ENCODE data around the gene GADD45GIP1.
"Not testable (repeated sequence)": the region's sequence is repeated elsewhere in the genome, so short reads cannot be mapped to it uniquely, and the experiment has no call there.

The GADD45GIP1 gene

GRCh38 chr19:12987781-12988180, 30.8 kb upstream of the GADD45GIP1 start:
- no peak for DNase-seq (ENCODE audit: low read depth)

GRCh38 chr19:12987190-12987589, 30.2 kb upstream of the GADD45GIP1 start:
- DNase-seq (ENCODE audit: low read depth) = no peak

DNA sequence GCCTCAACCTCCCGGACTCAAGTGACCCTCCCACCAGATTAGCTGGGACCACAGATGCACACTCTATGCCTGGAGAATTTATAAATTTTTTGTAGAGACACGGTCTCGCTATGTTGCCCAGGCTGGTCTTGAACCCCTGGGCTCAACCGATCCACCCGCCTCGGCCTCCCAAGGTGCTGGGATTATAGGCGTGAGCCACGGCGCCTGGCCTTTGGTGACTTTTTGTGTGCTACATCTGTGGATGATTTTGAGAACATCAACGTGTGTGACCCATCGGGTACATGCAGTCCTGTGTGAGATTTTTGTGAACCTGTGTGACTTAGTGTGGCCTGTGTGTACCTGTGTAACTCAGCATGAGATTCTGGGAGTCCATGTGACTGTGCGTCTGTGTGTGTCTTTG, 29.7 kb upstream of the GADD45GIP1 start:
- DNase-seq (ENCODE audit: low read depth) = no peak

- no peak for DNase-seq (ENCODE audit: low read depth)
These were observed 28.2 kb upstream of the GADD45GIP1 start for GRCh38 chr19:12985049-12985776.

GRCh38 chr19:12984683-12985048, 27.6 kb upstream of the GADD45GIP1 start:
- no peak for DNase-seq (ENCODE audit: low read depth)

- DNase-seq (ENCODE audit: low read depth) = no peak
These were observed 27.2 kb upstream of the GADD45GIP1 start for GRCh38 chr19:12984143-12984627.

- DNase-seq (ENCODE audit: low read depth) = no peak
These were observed 26.6 kb upstream of the GADD45GIP1 start for GRCh38 chr19:12983542-12984142.

DNA sequence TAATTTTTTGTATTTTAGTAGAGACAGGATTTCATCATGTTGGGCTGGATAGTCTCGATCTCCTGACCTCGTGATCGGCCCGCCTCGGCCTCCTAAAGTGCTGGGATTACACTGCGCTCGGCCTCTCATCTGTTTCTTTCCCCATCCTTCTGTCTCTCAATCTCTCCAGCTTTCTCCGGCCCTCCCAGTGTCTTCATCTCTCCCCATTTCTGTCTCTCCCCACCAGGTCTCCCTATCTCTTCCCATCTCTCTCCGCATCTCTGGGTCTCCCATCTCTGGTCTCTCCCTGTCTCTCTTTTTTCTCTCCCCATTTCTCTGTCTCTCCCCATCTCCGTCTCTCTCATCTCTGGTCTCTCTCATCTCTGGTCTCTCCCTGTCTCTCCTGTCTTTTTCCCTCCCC, 26.1 kb upstream of the GADD45GIP1 start:
- no peak for DNase-seq (ENCODE audit: low read depth)

DNA sequence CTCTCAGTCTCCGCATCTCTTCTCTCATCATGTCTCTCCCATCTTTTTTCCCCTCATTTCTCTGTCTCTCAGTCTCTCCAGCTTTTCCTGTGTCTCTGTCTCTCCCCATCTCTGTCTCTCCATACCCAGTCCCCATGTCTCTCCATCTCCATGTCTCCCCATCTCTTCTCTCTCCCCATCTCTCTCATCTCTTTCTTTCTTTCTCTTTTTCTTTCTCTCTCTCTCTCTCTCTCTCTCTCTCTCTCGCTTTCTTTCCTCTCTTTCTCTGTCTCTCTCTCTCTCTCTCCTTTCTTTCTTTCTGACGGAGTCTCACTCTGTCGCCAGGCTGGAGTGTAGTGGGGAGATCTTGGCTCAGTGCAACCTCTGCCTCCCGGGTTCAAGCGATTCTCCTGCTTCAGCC, 25.6 kb upstream of the GADD45GIP1 start:
- no peak for DNase-seq (ENCODE audit: low read depth)

- DNase-seq (ENCODE audit: low read depth) = no peak
These were observed 23.0 kb upstream of the GADD45GIP1 start for GRCh38 chr19:12979974-12980373.

DNA sequence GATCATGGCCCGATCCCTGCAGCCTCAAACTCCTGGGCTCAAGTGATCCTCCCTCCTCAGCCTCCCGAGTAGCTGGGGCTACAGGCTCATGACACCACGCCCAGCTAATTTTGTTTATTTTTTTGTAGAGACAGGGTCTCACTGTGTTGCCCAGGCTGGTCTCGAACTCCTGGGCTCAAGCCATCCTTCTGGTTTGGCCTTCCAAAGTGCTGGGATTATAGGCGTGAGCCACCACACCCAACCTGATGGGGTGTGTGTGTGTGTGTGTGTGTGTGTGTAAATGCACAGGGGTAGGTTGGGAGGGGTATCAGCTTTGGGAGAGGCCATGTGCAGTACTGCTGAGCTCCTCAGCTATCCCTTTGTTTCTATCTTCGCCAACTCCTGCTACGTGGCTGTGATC, 19.1 kb upstream of the GADD45GIP1 start:
- DNase-seq (ENCODE audit: low read depth) = not testable (repeated sequence)

- no peak for DNase-seq (ENCODE audit: low read depth)
These were observed 18.3 kb upstream of the GADD45GIP1 start for GRCh38 chr19:12975221-12975741.

GRCh38 chr19:12974301-12975220, 17.5 kb upstream of the GADD45GIP1 start:
- DNase-seq (ENCODE audit: low read depth) = no peak

GRCh38 chr19:12973236-12973635, 16.2 kb upstream of the GADD45GIP1 start:
- DNase-seq (ENCODE audit: low read depth) = no peak

- no peak for DNase-seq (ENCODE audit: low read depth)
These were observed 13.2 kb upstream of the GADD45GIP1 start for GRCh38 chr19:12970070-12970820.

- DNase-seq (ENCODE audit: low read depth) = no peak
These were observed 12.4 kb upstream of the GADD45GIP1 start, which contains the start of gene DAND5 for GRCh38 chr19:12969292-12969988. DAND5 (plus strand) TSS chr19:12969576; CDS start chr19:12969661, 85 bp downstream.

- no peak for DNase-seq (ENCODE audit: low read depth)
These were observed 10.9 kb upstream of the GADD45GIP1 start for GRCh38 chr19:12967907-12968306.

- DNase-seq (ENCODE audit: low read depth) = no peak
These were observed 8.8 kb upstream of the GADD45GIP1 start for GRCh38 chr19:12965812-12966135.

DNA sequence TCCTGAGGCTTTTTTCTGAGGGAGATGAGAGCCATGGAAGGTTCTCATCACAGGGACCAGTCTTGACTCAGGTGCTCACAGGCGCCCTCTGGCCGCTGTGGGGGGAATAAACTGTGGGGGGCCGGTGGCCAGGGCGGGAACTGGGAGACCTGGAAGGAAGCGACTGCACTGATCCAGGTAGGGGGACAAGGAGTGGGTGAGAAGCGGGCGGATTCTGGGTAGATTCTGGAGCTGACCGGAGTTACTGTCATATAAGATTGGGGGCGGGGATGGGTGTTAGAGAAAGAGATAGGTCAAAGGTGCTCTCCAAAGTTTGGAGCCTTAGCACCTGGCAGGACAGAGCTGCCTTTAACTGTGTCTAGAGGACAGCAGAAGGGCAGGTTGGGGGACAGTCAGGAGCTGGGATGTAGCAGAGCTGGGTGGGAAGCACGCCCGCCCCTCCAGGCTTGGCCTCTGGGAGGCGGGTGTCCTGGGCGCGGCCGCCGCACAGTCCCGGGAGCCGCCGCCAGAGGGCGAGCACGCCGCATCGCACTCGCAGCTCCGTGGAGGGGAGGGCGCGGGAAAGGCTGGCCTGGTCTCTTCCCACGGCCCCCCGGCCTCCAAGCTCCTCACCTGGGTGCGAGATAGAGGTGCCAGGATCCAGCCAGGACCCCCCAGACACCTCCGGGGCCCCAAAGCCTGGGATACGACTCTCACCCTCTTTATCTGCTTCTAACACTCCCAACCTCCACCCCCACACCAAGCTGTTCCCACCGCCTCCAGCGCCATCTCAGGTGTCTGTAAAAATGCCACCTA, 8.2 kb upstream of the GADD45GIP1 start:
- peak; percentile 62 for DNase-seq (ENCODE audit: low read depth)

- no peak for DNase-seq (ENCODE audit: low read depth)
These were observed 2.5 kb upstream of the GADD45GIP1 start for GRCh38 chr19:12959481-12959880.

Measured in stromal cell of bone marrow (primary cell).